ENCODE measurements around the gene KCND3. TPM values are rescaled to one million over a fixed set of nuclear protein-coding genes. Genes with fewer than 3 reads are reported as not detected.

The KCND3 gene
- total RNA-seq, 1 donor from 2014 or later, result 5.5 TPM

DNA sequence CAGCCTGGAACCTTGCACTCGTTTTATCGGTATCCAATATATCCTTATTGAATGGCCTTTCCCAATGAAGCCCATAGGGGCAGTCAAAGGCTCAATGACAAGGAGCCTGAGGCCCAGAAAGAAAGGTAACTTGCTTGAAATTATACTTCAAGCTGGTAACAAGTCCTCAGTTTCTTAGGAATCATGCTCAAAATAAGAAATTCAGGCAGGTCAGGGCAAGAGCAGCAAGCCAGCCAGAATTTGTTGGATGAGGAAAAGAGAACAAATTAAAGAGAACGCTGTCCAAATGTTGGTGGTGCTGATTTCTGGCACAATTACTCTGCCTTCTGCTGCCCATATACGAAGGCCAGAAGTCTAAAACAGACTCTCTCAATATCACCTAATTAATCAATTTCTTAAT is 156.1 kb downstream of the KCND3 start:
- no peaks in the 10 kb centered on the region for H3K9me3 ChIP-seq
- DNase-seq, result no peak
- no peaks in the 10 kb centered on the region for H3K27me3 ChIP-seq (ENCODE audit: low read depth)
- TF ChIP-seq, protein P1, sequence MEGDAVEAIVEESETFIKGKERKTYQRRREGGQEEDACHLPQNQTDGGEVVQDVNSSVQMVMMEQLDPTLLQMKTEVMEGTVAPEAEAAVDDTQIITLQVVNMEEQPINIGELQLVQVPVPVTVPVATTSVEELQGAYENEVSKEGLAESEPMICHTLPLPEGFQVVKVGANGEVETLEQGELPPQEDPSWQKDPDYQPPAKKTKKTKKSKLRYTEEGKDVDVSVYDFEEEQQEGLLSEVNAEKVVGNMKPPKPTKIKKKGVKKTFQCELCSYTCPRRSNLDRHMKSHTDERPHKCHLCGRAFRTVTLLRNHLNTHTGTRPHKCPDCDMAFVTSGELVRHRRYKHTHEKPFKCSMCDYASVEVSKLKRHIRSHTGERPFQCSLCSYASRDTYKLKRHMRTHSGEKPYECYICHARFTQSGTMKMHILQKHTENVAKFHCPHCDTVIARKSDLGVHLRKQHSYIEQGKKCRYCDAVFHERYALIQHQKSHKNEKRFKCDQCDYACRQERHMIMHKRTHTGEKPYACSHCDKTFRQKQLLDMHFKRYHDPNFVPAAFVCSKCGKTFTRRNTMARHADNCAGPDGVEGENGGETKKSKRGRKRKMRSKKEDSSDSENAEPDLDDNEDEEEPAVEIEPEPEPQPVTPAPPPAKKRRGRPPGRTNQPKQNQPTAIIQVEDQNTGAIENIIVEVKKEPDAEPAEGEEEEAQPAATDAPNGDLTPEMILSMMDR (IDR thresholded peaks at IDR 0.05), result no peak
- intact Hi-C loops (cut with DNase I), result no loop called here
- ATAC-seq, result no peak
- no peak overlapping the region for H3K4me3 ChIP-seq
- H3K27ac ChIP-seq, result no peak overlapping the region
- no peaks in the 10 kb centered on the region for H3K36me3 ChIP-seq
- no peaks in the 10 kb centered on the region for H3K4me1 ChIP-seq

DNA sequence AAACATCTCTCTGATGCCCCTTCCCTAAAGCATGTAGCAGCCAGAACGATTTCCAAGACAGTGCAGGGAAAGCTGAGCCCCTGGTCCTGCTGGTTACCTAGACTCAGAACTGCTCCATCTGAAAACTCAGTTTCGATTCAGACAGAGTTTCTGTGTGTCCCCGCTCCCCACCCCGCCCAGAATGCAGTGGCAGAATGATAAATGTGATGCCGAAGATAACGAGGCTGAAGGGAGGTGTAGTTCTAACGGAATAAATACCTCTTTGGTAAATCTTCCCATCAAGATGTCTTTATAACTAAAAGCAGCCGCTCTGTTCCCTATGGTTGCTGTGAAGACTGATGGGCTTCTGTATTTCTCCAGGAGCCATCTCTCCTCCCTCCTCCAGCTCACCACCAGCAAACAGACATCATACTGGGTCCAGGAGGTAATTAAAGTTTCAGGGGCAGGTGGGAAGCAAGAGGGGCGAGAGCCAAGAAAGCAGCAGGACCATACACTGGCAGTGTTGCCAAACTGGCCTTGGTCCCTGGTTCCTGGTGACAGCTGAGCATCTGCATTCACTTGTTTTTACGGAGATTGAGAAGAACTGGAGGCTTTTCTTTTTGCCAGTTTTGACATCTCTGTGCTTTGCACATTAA is 156.8 kb downstream of the KCND3 start:
- ATAC-seq, result no peak
- TF ChIP-seq, protein P1 (IDR thresholded peaks at IDR 0.05), result no peak
- DNase-seq, result no peak
- intact Hi-C loops (cut with DNase I), result no loop called here
- H3K4me1 ChIP-seq, result no peaks in the 10 kb centered on the region
- no peaks in the 10 kb centered on the region for H3K36me3 ChIP-seq
- no peak overlapping the region for H3K27ac ChIP-seq
- H3K27me3 ChIP-seq (ENCODE audit: low read depth), result no peaks in the 10 kb centered on the region
- no peak overlapping the region for H3K4me3 ChIP-seq
- H3K9me3 ChIP-seq, result no peaks in the 10 kb centered on the region

DNA sequence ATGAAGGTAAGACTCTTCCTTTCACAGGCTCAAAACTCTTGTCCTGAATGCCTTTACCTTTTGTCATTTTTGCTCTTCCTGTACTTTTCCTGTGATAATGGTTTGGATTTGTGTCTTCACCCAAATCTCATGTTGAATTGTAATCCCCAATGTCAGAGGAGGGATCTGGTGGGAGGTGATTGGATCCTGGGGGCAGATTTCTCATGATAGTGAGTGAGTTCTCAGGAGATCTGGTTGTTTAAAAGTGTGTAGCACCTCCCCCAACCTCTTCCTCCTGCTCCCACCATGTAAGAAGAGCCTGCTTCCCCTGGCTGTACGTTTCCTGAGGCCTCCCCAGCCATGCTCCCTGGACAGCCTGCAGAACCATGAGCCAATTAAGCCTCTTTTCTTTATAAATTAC is 158.3 kb downstream of the KCND3 start:
- H3K36me3 ChIP-seq, result no peaks in the 10 kb centered on the region
- TF ChIP-seq, protein P1 (IDR thresholded peaks at IDR 0.05), result no peak
- H3K4me1 ChIP-seq, result no peaks in the 10 kb centered on the region
- no peak overlapping the region for H3K27ac ChIP-seq
- intact Hi-C loops (cut with DNase I), result no loop called here
- ATAC-seq, result no peak
- no peak overlapping the region for H3K4me3 ChIP-seq
- DNase-seq, result no peak
- H3K27me3 ChIP-seq (ENCODE audit: low read depth), result no peaks in the 10 kb centered on the region
- H3K9me3 ChIP-seq, result no peaks in the 10 kb centered on the region

DNA sequence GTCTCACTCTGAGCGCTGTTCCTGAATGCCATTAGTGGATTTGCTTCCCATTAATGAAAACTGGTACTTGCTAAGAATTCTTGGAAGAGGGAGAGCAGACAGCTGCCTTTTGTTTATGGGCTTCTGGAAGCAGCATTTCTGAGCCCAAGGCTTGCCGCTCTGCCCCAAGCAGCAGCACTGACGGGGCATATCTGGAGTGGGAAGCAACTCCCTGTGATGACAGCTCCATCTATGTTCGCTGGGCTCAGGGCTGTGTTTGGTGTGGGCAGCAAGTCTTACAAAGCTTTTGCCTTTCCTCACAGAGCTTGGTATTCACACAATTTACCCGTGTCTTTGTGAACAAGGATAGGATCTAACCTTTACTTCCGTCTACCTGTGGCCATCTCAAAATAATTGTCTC is 161.5 kb downstream of the KCND3 start:
- DNase-seq, result no peak

DNA sequence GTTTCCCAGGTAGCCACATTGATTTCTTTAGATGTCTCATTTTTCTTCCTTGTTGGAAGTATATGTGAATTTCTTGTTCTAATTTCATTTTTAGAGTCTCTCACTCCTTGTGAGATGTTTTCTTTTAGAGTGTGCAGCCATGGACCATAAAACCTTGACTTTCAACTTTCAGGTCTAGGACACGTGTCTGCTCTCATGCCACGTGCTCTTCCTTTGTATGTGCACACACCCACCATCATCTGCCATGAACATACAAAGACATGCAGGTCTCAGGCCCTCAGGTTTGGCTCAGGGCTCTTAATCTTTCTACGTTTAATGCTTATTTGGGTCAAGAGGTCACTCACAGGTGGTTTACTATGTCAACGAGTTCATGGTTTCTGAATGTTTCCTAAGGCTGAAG is 163.2 kb downstream of the KCND3 start:
- Histone ChIP-seq H3K9me3 (no peaks in the 10 kb centered on the region), H3K4me1 (no peaks in the 10 kb centered on the region), H3K4me3 (no peak overlapping the region), H3K27ac (no peak overlapping the region), H3K36me3 (no peaks in the 10 kb centered on the region), H3K27me3 (ENCODE audit: low read depth) (no peaks in the 10 kb centered on the region)
- ATAC-seq (no peak), DNase-seq (no peak)
- intact Hi-C loops (cut with DNase I), result no loop called here
- TF ChIP-seq, protein P1 (IDR thresholded peaks at IDR 0.05), result no peak

More for the DNA sequence above, 161.5 kb downstream of the KCND3 start:
- no peaks in the 10 kb centered on the region for H3K9me3 ChIP-seq
- TF ChIP-seq, protein P1 (IDR thresholded peaks at IDR 0.05), result no peak
- no peaks in the 10 kb centered on the region for H3K36me3 ChIP-seq
- intact Hi-C loops (cut with DNase I), result no loop called here
- no peaks in the 10 kb centered on the region for H3K27me3 ChIP-seq (ENCODE audit: low read depth)
- H3K4me1 ChIP-seq, result no peaks in the 10 kb centered on the region
- ATAC-seq, result no peak
- no peak overlapping the region for H3K27ac ChIP-seq
- H3K4me3 ChIP-seq, result no peak overlapping the region
